GM13976 (cell line): ENCODE data around the gene DGKH.

Source experiments
- DNase-seq: peaks from one replicate; pipeline ENCODE4 v3.0.0; 2012; ENCODE audit warnings: low spot score
- CTCF ChIP-seq: IDR thresholded peaks from 2 replicates; pipeline ENCODE4 v1.5.1; 2012; ENCODE audit warnings: borderline replicate concordance, mild to moderate bottlenecking; ENCODE audit not compliant: insufficient read depth; ENCODE audit errors: extremely low read depth, missing control alignments, control extremely low read depth
- in situ Hi-C: fragments of 300-500 bp; cut with MboI; formaldehyde crosslinking; loops from one replicate; pipeline ENCODE4 v1.12.0; 2022; ENCODE audit warnings: low sequenced_read_pairs, mixed read lengths, inconsistent platforms; ENCODE audit not compliant: unreplicated experiment

DGKH gene

GRCh38 chr13:42108217-42108616, 59.8 kb downstream of the DGKH start:
- in situ Hi-C loops: loop anchor here (10.0 kb wide), 1 partner anchor 203 kb away; no protein-coding TSS in a partner anchor
- no peak for DNase-seq
- TF ChIP-seq CTCF: no peak

DNA sequence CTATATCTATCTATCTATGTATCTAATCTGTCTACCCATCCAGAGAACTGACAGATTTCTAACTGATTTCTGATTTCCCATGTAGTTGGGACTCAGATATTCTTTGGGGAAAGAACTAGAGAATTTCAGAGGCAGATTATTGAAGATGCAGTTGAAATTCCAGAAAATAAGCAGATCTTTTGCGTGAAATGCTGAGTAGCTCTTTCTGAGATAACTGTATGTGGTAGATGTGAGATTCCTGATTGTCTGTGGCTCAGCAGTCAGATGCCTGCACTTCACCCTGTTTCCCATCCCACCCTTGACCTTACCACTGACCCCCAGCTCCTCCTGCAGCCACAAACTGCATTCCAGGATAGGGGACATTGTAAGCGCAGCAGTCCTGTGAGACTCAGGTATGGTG, 61.5 kb downstream of the DGKH start:
- DNase-seq: no peak

GRCh38 chr13:42110410-42111155, 62.1 kb downstream of the DGKH start:
- peak; percentile 48 for TF ChIP-seq CTCF
- in situ Hi-C loops: loop anchor here (5.0 kb wide), 1 partner anchor 443 kb away; no protein-coding TSS in a partner anchor
- peak; percentile 55 for DNase-seq

More for the DNA sequence above, 61.5 kb downstream of the DGKH start:
- in situ Hi-C loops: loop anchor here (5.0 to 10.0 kb wide), 2 partner anchors 205 to 443 kb away; no protein-coding TSS in a partner anchor
- TF ChIP-seq CTCF: no peak

DNA sequence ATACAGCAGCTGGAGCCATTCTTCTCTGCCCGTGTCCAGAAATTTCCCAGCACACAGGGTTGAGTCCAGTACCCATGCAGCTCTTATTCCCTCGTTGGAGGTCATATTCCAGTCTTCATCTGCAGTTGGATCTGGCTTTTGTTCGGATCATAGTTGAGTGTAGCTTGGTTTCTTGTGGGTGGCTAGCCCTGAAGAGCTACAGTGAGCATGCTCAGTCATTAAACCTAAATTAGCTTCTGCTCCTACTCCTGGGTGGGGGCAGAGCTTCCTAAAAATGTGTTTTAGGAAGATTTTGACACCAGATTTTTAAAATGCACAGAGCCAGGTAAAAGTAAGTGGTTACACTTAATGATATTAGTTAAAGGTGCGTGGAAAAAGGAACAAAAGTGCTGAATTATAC, 64.4 kb downstream of the DGKH start:
- no peak for DNase-seq
- in situ Hi-C loops: loop anchor here (5.0 kb wide), 1 partner anchor 446 kb away; no protein-coding TSS in a partner anchor
- no peak for TF ChIP-seq CTCF

DNA sequence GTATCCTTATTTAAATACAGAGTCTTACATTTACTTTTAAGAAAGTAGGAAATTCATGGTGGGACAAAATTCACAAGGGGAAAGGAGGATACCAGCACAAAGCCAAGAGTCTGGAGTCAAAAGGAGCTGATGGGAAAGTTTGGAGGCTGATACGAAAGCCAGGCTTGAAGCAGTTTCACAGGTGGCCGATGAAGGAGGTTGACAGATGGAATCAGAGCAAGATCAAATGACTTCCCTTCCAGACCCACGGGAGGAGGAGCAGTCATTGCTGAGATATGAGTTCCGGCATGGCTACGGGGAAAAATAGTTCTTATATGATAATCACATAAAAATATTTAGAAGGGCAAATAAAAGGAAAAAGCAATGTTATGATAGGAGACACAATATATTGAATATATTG, 65.0 kb downstream of the DGKH start:
- in situ Hi-C loops: loop anchor here (5.0 kb wide), 1 partner anchor 446 kb away; no protein-coding TSS in a partner anchor
- DNase-seq: no peak
- no peak for TF ChIP-seq CTCF

DNA sequence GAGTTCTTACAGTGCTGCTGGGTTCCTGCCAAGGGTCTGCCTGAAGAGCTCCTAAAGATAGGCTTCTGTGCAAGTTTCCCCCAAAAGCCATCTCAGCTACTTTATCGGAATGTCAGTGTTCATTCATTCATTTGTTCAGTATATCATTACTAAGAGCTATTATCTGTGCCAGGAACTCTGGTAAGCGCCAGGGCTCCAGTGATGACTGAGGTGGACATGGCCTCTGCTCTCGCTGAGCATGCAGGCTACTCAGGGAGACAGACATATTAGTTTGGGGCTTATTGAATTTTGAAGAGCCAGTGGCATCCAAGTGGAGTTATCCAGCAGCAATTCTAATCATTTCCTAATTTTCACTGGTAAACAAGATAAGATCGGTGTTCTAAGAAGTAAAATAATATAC, 65.8 kb downstream of the DGKH start:
- DNase-seq: no peak
- in situ Hi-C loops: loop anchor here (5.0 kb wide), 1 partner anchor 447 kb away; no protein-coding TSS in a partner anchor

More for the DNA sequence above, 65.8 kb downstream of the DGKH start:
- no peak for TF ChIP-seq CTCF
